Bone marrow (tissue), 2 donors: Measurements from ENCODE around the gene FAM20A.
A peak's percentile ranks its signal among the peaks of the same experiment; 100 is the strongest.

Experiments
- DNase-seq, 2 donors: peaks; one replicate each; lab custom pipeline; 2025; lab: John Stamatoyannopoulos, UW

Gene FAM20A

GRCh38 chr17:68608515-68609130 is 7.5 kb upstream of the FAM20A start:
- DNase-seq = no peak

- DNase-seq = no peak
Measured at GRCh38 chr17:68606451-68607307, 5.5 kb upstream of the FAM20A start.

- no peak for DNase-seq
Measured at GRCh38 chr17:68605914-68606313, 4.7 kb upstream of the FAM20A start.

GRCh38 chr17:68603656-68604055 is 2.5 kb upstream of the FAM20A start:
- no peak for DNase-seq

- no peak for DNase-seq
Measured at GRCh38 chr17:68603027-68603426, 1.9 kb upstream of the FAM20A start.

- DNase-seq = no peak
Measured at GRCh38 chr17:68602289-68602688, 1.1 kb upstream of the FAM20A start.

GRCh38 chr17:68601565-68602288 is 560 bp upstream of the FAM20A start:
- no peak for DNase-seq

GRCh38 chr17:68600067-68600930 is 868 bp downstream of the FAM20A start:
- DNase-seq = peak in 1 of 2 donors; percentile 29

GRCh38 chr17:68599552-68600066 is 1.6 kb downstream of the FAM20A start:
- DNase-seq = no peak

GRCh38 chr17:68599091-68599490 is 2.1 kb downstream of the FAM20A start:
- no peak for DNase-seq

GRCh38 chr17:68598545-68598961 is 2.6 kb downstream of the FAM20A start:
- no peak for DNase-seq

GRCh38 chr17:68598074-68598473 is 3.1 kb downstream of the FAM20A start:
- no peak for DNase-seq

GRCh38 chr17:68596411-68596945 is 4.7 kb downstream of the FAM20A start:
- no peak for DNase-seq

GRCh38 chr17:68595986-68596385 is 5.2 kb downstream of the FAM20A start:
- no peak for DNase-seq

GRCh38 chr17:68595496-68595895 is 5.7 kb downstream of the FAM20A start:
- no peak for DNase-seq

- DNase-seq = no peak
Measured at GRCh38 chr17:68594552-68594951, 6.6 kb downstream of the FAM20A start.

GRCh38 chr17:68592682-68593641 is 8.2 kb downstream of the FAM20A start:
- no peak for DNase-seq

GRCh38 chr17:68592009-68592408 is 9.2 kb downstream of the FAM20A start:
- no peak for DNase-seq

- DNase-seq = no peak
Measured at GRCh38 chr17:68591583-68591982, 9.6 kb downstream of the FAM20A start.

- DNase-seq = no peak
Measured at GRCh38 chr17:68589086-68589485, 12.1 kb downstream of the FAM20A start.
